ENCODE results near the gene ZNF208.
"Not testable (repeated sequence)": the region's sequence is repeated elsewhere in the genome, so short reads cannot be mapped to it uniquely, and the experiment has no call there.

Gene ZNF208
- long read RNA-seq, donor 1, result 0 reads
- long read RNA-seq, donor 2, result 0 reads
- long read RNA-seq, donor 3, result 0 reads
- long read RNA-seq, donor 4, partial matches to known transcripts, result 6 of 6 reads
- long read RNA-seq, donor 4, other reads (novel, unspliced or antisense), result 0 of 6 reads
- long read RNA-seq, donor 5, result 0 reads
- long read RNA-seq, donor 6, result 0 reads
- long read RNA-seq, donor 7, result 0 reads
- long read RNA-seq, donor 8, partial matches to known transcripts, result 0 of 1 reads
- long read RNA-seq, donor 8, other reads (novel, unspliced or antisense), result 0 of 1 reads

DNA sequence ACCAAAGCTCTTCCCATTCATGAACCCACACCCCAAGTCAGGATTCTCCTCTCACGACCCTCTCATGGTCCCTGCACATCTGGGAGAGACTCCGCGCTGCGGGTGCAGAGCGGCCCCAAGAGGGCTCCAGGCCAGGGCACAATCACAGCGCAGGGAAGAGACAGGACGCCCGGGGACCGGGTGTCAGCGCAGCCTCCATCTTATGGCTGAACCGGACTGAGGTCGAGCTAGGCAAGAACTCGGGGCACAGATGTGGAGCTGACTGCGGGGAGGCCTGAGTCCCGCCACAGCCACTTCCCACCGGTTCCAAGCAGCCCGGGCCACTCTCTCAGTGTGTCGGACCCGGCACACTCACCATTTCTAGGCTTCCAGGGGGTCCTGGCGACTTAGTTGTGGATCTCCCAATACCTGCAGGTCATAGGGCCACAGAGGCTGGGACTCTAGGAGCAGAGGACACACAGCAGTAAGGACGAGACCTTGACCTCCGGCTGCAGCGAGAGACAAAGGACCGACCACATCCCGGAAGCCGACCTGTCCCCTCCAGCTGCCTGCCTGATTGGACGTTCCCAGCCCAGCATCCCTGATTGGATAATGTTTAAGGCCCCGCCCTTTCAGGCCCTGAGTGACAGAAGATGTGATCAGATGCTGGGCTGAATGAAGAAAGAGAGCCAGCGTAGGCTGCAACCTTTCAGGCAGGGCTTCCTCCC lies at the start of gene ZNF208:
Gene ZNF208, minus strand, starts transcription at position 507 of the 707 bp plus-strand sequence. Its CDS starts 149 bp downstream, at position 358.
- peak; percentile 22 for DNase-seq

DNA sequence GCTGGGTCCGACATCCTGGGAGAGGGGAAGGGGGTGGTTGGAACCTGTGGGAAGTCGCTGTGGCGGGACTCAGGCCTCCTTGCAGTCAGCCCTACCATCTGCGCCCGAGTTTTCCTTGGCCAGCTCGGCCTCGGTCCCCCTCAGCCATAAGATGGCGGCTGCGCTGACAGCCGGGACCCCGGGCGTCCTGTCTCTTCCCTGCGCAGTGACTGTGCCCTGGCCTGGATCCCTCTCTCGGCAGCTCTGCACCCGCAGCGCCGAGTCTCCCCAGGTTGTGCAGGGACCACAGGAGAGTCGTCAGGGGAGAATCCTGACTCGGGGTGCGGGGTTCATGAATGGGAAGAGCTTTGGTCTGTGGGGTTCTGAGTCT lies 41.9 kb upstream of the ZNF208 start:
- no peak for DNase-seq

GRCh38 chr19:22041151-22041550 lies 30.4 kb upstream of the ZNF208 start:
- not testable (repeated sequence) for DNase-seq

DNA sequence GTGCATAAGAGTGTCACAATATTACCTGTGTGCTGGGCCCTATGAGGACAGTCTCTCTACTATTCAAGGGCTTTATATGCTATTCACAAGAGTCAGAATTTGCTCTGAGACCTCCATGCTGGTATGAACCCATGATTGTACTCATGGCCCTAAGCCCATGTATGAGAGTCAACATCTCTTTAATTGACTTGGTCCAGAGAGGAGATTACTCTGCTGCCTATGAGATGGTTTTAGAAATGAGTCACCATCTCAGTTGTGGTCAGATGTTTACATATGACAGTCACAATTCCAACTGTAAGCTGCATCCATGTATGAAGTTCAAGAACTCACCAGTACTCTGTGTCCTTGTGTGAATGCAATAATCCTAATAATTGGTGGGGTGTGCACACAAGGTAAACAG lies 19.9 kb upstream of the ZNF208 start:
- DNase-seq, result no peak

GRCh38 chr19:22026687-22027086 lies 15.9 kb upstream of the ZNF208 start:
- DNase-seq, result no peak

DNA sequence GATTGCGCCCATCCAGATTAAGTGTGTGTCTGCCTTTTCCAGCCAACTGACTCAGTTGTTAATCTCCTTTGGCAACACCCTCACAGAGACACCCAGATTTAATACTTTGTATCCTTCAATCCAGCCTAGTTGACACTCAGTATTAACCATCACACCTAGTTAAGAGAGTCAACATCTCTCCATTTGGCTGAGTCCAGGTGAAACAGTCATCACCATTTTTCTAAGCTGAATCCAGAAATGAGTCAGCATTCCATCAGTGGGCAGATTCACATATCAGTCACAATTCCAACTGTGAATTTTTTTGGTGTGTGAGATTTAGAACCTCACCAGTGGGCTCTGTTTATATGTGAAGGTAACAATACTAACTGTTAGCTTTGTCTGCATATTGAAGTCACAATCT lies 14.8 kb upstream of the ZNF208 start:
- DNase-seq, result not testable (repeated sequence)

DNA sequence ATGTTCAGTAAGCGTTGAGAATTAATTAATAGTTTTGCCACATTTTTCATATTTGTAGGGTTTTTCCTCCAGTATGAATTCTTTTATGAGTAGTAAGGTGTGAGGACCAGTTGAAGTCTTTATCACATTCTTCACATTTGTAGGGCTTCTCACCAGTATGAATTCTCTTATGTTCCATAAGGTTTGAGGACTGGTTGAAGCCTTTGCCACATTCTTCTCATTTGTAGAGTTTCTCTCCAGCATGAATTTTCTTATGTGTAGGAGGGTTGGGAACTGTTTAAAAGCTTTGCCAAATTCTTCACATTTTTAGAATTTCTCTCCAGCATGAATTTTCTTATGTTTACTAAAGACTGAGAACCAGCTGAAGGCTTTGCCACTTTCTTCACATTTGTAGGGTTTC lies 40.3 kb downstream of the ZNF208 start:
- no peak for DNase-seq

DNA sequence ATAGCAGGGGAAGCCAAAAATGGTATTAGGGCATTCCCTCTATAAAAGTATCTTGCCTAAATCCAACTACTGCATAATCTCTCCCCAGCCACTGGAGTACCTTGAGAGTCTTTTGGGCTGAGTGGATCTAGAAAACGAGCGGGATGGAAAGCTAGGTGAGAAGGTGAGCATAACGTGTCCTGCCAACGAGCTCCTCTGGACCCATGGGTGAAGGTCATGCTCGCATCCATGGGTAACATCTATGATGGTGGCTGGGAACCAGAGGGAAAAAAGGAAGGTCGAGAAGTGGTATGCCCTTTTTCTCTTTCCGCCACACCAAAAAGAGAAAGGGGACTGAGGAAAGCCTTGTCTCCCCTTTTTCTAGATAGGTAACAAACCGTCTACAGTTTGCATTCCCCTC lies 63.0 kb downstream of the ZNF208 start:
- peak; percentile 1 for DNase-seq

- DNase-seq, result no peak
Observed at GRCh38 chr19:21940684-21941083, 70.1 kb downstream of the ZNF208 start.

- no peak for DNase-seq
Observed at GRCh38 chr19:21934593-21934992, 76.2 kb downstream of the ZNF208 start.

DNA sequence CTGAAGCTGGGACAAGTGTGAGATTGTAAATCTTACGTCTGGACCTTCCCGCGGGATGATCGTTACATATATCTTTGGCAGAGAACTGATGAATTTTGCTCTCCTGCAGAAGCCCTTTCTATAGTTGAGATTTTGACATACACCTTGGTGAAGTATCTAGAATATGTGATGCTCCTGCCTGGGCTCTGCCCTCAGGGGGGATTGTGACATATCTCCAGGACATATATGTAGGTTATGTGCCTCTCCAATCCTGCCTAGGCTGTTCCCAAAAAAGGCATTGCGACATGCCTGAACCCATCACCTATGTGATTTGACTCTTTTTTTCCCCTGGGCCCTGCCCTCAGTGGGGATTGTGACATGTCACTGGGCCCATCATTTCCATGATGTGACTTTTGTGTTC lies 76.6 kb downstream of the ZNF208 start:
- DNase-seq, result no peak

DNA sequence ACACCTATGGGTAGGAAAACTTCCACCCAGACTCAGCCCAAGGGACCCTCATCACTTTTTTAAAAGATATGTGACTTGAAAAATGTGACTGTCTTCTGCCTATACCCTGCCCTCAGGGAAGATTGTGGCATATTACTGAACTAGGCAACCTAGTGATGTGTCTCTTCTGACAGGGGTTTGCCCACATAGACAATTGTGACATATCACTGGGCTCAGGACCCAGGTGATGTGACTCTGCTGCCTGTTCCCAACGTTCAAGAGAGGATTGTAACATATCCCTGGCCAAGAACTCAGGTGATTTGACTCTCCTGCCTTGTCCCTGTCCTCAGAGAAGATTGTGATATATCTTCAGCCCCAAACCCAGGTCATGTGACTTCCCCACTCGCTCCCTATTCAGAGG lies 88.5 kb downstream of the ZNF208 start:
- DNase-seq, result no peak

DNA sequence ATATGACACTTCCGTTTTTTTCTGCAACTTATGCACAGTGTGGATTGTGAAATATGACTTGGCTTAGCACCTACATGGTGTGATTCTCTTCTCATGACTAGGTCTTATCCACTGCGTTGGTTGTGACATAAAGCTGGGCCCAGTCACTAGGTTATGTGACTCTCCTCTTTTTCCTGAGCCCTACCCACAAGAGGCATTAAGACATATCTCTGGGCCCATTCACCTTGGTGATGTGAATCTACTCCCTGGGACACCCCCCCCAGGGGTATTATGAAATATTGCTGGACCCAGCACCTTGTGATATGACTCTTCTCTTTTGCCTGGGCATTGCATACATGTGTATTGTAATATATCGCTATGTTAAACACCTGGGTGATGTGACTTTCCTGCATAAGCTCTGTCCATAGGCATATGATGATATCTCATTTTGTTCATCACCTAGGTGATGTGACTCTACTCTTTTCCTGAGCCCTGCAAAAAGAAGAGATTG lies 89.0 kb downstream of the ZNF208 start:
- DNase-seq, result no peak

DNA sequence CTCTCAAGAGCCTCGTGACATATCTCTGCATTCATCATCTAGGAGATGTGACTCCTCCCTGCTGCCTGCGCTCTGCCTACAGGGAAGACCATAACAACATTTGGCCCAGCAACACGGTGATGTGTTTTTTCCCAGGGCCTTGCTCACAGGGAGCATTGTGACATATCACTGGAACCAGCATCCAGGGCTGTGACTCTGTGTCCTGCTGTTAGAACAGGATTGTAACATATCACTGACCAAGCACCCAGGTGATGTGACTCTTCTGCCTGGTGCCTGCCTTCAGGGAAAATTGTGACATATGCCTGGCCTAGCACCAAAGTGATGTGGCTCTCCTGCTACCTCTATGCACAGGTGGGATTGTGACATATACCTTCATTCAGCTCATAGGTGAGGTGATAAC lies 95.3 kb downstream of the ZNF208 start:
- no peak for DNase-seq

- no peak for DNase-seq
Observed at GRCh38 chr19:21912654-21913053, 98.1 kb downstream of the ZNF208 start.

GRCh38 chr19:21910318-21910717 lies 100.4 kb downstream of the ZNF208 start:
- no peak for DNase-seq

GRCh38 chr19:21908066-21908465 lies 102.7 kb downstream of the ZNF208 start:
- no peak for DNase-seq

DNA sequence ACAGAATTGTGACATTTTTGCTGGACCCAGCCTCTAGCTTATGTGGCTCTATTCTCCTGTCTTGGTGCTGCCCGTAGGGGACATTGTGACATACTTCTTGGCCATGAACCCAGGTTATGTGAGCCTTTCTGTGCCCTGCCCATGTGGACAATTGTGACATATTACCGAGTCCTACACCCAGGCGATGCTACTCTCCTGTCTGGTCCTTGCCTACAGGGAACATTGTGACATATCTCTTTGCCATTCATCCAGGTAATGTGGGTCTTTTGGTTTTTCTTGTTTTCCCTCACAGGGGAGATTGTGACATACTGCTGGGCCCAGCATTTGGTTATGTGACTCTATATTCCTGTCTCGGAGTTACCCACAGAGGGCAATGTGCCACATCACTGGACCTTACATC lies 103.2 kb downstream of the ZNF208 start:
- DNase-seq, result no peak

- DNase-seq, result no peak
Observed at GRCh38 chr19:21902571-21902970, 108.2 kb downstream of the ZNF208 start.

GRCh38 chr19:21901861-21902260 lies 108.9 kb downstream of the ZNF208 start:
- no peak for DNase-seq

GRCh38 chr19:21900401-21900800 lies 110.3 kb downstream of the ZNF208 start:
- no peak for DNase-seq

GRCh38 chr19:21891086-21891485 lies 119.7 kb downstream of the ZNF208 start:
- no peak for DNase-seq

GRCh38 chr19:21890017-21890416 lies 120.7 kb downstream of the ZNF208 start:
- DNase-seq, result not testable (repeated sequence)

- not testable (repeated sequence) for DNase-seq
Observed at GRCh38 chr19:21885516-21885915, 125.2 kb downstream of the ZNF208 start.
